ENCODE measurements around the gene NRG2. TPM values are rescaled to one million over a fixed set of nuclear protein-coding genes. Genes with fewer than 3 reads are reported as not detected.

NRG2 gene
- total and polyA plus RNA-seq, 2 donors (not counting 3 experiments of a cell fraction or from before 2014, with no cell fraction given), result 0.26 to 0.42 TPM

GRCh38 chr5:139854029-139854605, 189.0 kb downstream of the NRG2 start:
- TF ChIP-seq MAX (IDR thresholded peaks at IDR 0.05; ENCODE audit: insufficient read depth, insufficient read length), result no peak
- TF ChIP-seq, protein P1, sequence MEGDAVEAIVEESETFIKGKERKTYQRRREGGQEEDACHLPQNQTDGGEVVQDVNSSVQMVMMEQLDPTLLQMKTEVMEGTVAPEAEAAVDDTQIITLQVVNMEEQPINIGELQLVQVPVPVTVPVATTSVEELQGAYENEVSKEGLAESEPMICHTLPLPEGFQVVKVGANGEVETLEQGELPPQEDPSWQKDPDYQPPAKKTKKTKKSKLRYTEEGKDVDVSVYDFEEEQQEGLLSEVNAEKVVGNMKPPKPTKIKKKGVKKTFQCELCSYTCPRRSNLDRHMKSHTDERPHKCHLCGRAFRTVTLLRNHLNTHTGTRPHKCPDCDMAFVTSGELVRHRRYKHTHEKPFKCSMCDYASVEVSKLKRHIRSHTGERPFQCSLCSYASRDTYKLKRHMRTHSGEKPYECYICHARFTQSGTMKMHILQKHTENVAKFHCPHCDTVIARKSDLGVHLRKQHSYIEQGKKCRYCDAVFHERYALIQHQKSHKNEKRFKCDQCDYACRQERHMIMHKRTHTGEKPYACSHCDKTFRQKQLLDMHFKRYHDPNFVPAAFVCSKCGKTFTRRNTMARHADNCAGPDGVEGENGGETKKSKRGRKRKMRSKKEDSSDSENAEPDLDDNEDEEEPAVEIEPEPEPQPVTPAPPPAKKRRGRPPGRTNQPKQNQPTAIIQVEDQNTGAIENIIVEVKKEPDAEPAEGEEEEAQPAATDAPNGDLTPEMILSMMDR (IDR thresholded peaks at IDR 0.05; ENCODE audit: extremely low read depth in 1 of 2, insufficient read depth in 1 of 2, low read depth in 1 of 2, low read length in 2 of 2), result no peak
- TF ChIP-seq POLR2A (IDR thresholded peaks at IDR 0.05; ENCODE audit: low read depth, low read length), result no peak
- FAIRE-seq (no peak), DNase-seq (ENCODE audit: low read depth, low spot score) (no peak)
- H3K9me3 ChIP-seq (replicated peaks; ENCODE audit: control insufficient read depth, insufficient read depth, low read length), result no peaks in the 10 kb centered on the region
- no peak overlapping the region for H3K4me2 ChIP-seq (ENCODE audit: insufficient read depth, low read length)
- intact Hi-C loops (cut with micrococcal nuclease) (no loop called here), dilution Hi-C loops (cut with MboI; ENCODE audit: extremely low pct_ligation_motif_present, low sequenced_read_pairs) (no loop called here)
- H3K27me3 ChIP-seq (ENCODE audit: control insufficient read depth in 2 of 2, insufficient read depth in 2 of 2, low read length in 2 of 2), result peaks cover 0 to 5% of the 10 kb centered on the region in 2 experiments
- no peak overlapping the region for H3K27ac ChIP-seq (ENCODE audit: insufficient read depth, low read depth, low read length)
- no peaks in the 10 kb centered on the region for H3K79me2 ChIP-seq (ENCODE audit: control insufficient read depth, insufficient read depth, low read length)
- H2AFZ ChIP-seq (ENCODE audit: low read depth, low read length), result no peak overlapping the region
- H3K9me1 ChIP-seq (replicated peaks; ENCODE audit: control insufficient read depth, extremely low read depth, insufficient read depth, low read length), result no peaks in the 10 kb centered on the region
- no peaks in the 10 kb centered on the region for H4K20me1 ChIP-seq (replicated peaks; ENCODE audit: control insufficient read depth, extremely low read depth, insufficient read depth, low read length)
- no TSS peak for BruUV-seq (replicated peaks)
- no peaks in the 10 kb centered on the region for H3K36me3 ChIP-seq (ENCODE audit: control insufficient read depth in 2 of 2, extremely low read depth in 1 of 2, insufficient read depth in 2 of 2, low read length in 2 of 2)
- no peaks in the 10 kb centered on the region for H3K4me1 ChIP-seq (ENCODE audit: control insufficient read depth, extremely low read depth, insufficient read depth, low read length)
- ChIA-PET CTCF (interaction anchor here (1.3 to 1.7 kb wide), 3 partner anchors 67 to 292 kb away, joined by 5 to 10 read pairs (median 5); no protein-coding TSS in a partner anchor), POLR2A (no interaction called here)
- no peak overlapping the region for H3K9ac ChIP-seq (replicated peaks; ENCODE audit: extremely low read depth, insufficient read depth, low read length)
- no peak overlapping the region for H3K4me3 ChIP-seq (replicated peaks in 1 of 3; ENCODE audit: insufficient read depth in 1 of 3, low read depth in 1 of 3, low read length in 3 of 3)

- DNase-seq (ENCODE audit: low read depth, low spot score) (no peak), FAIRE-seq (no peak)
- no TSS peak for BruUV-seq (replicated peaks)
- ChIA-PET CTCF (interaction anchor here (5.0 kb wide), 1 partner anchor 65 kb away, joined by 37 read pairs; no protein-coding TSS in a partner anchor), POLR2A (no interaction called here)
- Histone ChIP-seq H3K4me3 (replicated peaks in 1 of 3; ENCODE audit: insufficient read depth in 1 of 3, low read depth in 1 of 3, low read length in 3 of 3) (no peak overlapping the region), H3K79me2 (ENCODE audit: control insufficient read depth, insufficient read depth, low read length) (no peaks in the 10 kb centered on the region), H3K4me1 (ENCODE audit: control insufficient read depth, extremely low read depth, insufficient read depth, low read length) (no peaks in the 10 kb centered on the region), H4K20me1 (replicated peaks; ENCODE audit: control insufficient read depth, extremely low read depth, insufficient read depth, low read length) (no peaks in the 10 kb centered on the region), H3K9me3 (replicated peaks; ENCODE audit: control insufficient read depth, insufficient read depth, low read length) (no peaks in the 10 kb centered on the region), H3K27me3 (ENCODE audit: control insufficient read depth in 2 of 2, insufficient read depth in 2 of 2, low read length in 2 of 2) (peaks cover 0 to 2% of the 10 kb centered on the region in 2 experiments), H3K36me3 (ENCODE audit: control insufficient read depth in 2 of 2, extremely low read depth in 1 of 2, insufficient read depth in 2 of 2, low read length in 2 of 2) (no peaks in the 10 kb centered on the region), H3K9me1 (replicated peaks; ENCODE audit: control insufficient read depth, extremely low read depth, insufficient read depth, low read length) (no peaks in the 10 kb centered on the region), H3K4me2 (ENCODE audit: insufficient read depth, low read length) (no peak overlapping the region), H3K9ac (replicated peaks; ENCODE audit: extremely low read depth, insufficient read depth, low read length) (no peak overlapping the region), H3K27ac (ENCODE audit: insufficient read depth, low read depth, low read length) (no peak overlapping the region), H2AFZ (ENCODE audit: low read depth, low read length) (no peak overlapping the region)
- dilution Hi-C loops (cut with MboI; ENCODE audit: extremely low pct_ligation_motif_present, low sequenced_read_pairs), result no loop called here
- TF ChIP-seq MAX (IDR thresholded peaks at IDR 0.05; ENCODE audit: insufficient read depth, insufficient read length), result no peak
- TF ChIP-seq GATA2 (IDR thresholded peaks at IDR 0.05; ENCODE audit: insufficient read depth, insufficient read length, low read depth, low read length), result no peak
- TF ChIP-seq POLR2AphosphoS5 (IDR thresholded peaks at IDR 0.05; ENCODE audit: insufficient read depth, low read depth, low read length), result no peak
- TF ChIP-seq POLR2A (IDR thresholded peaks at IDR 0.05; ENCODE audit: low read depth, low read length), result no peak
- TF ChIP-seq FOS (IDR thresholded peaks at IDR 0.05; ENCODE audit: borderline replicate concordance, insufficient read depth, low read length), result no peak
- TF ChIP-seq JUN (IDR thresholded peaks at IDR 0.05; ENCODE audit: borderline replicate concordance, insufficient read depth, insufficient read length, low read depth), result no peak
- TF ChIP-seq, protein P1 (IDR thresholded peaks at IDR 0.05; ENCODE audit: extremely low read depth in 1 of 2, insufficient read depth in 1 of 2, low read depth in 1 of 2, low read length in 2 of 2), result no peak
- intact Hi-C loops (cut with micrococcal nuclease), result no loop called here
These were observed 190.4 kb downstream of the NRG2 start for GRCh38 chr5:139852696-139853095.

Measured in endothelial cell of umbilical vein (primary cell).